Adrenal gland (tissue), 12 donors: Measurements from ENCODE around the gene TCP11X1. TPM values are rescaled to one million over a fixed set of nuclear protein-coding genes. Genes with fewer than 3 reads are reported as not detected.

ENCODE experiments used
- polyA plus RNA-seq, 3 donors: library from polyadenylated mRNA; stranded (reverse); fragments of 200-250 nt in 2 of 3; fragments of 350-450 nt in 1 of 3; fragmentation: Illumina TruSeq in 1 of 3; extraction: RNeasy Lipid Tissue Mini Kit (QIAGEN cat#74804) in 1 of 3; gene quantifications; one replicate each; pipeline ENCODE4 v1.2.3, GENCODE V29; 2013 to 2014
- total RNA-seq, 9 donors: library from RNA; depleted of rRNA in 4 of 9; stranded (reverse); fragments of >200 nt in 4 of 9; fragments of 120-200 nt in 1 of 9; fragmentation: NEBNext Ultra II Directional in 1 of 9; extraction: Animal tissue kit (Norgen Biotek cat#: 25700) in 1 of 9; gene quantifications; one replicate each; pipeline versions ENCODE4 v1.1.0 to v1.2.4, GENCODE V29; 2013 to 2023
- donor health status: healthy with polysubstance abuse.
- donor health status: Bipolar disorder and iron deficiency.
- donor health status: DM: yes; HTN: yes; CAD: no.
- donor health status: DM: no; HTN: no; CAD: no.
- donor health status: DM: no; HTN: no; CAD: no.
- donor health status: DM: yes; HTN: yes; CAD: no.

Gene TCP11X1
- total and polyA plus RNA-seq, 12 donors: 0.40 TPM; not detected in 11

Other genes starting within 250 kb of the TCP11X1 start
- 10 to 100 TPM in 1 of 9 donors, 1 to 10 TPM in 5, under 1 TPM in 2, not detected in 1; 0.68 to 10.9 (median 1.6) TPM for gene TCEAL2, start 89.6 kb upstream of the TCP11X1 start, total RNA-seq
- gene TCEAL2, start 89.6 kb upstream of the TCP11X1 start, polyA plus RNA-seq: 10 to 100 TPM; 12.8 to 43.5 (median 36.9) TPM
- gene TCEAL6, start 72.8 kb upstream of the TCP11X1 start, total RNA-seq: 1 to 10 TPM in 3 of 9 donors, under 1 TPM in 1, not detected in 5; 0.11 to 5.2 (median 2.9) TPM
- gene TCEAL6, start 72.8 kb upstream of the TCP11X1 start, polyA plus RNA-seq: 10 to 100 TPM in 2 of 3 donors, 1 to 10 TPM in 1; 1.7 to 14.4 (median 13.1) TPM
- gene BEX5, start 59.3 kb upstream of the TCP11X1 start, total RNA-seq: 10 to 100 TPM in 2 of 9 donors, 1 to 10 TPM in 6, under 1 TPM in 1; 0.69 to 16.4 (median 2.2) TPM
- 10 to 100 TPM in 1 of 3 donors, 1 to 10 TPM in 2; 7.6 to 14.1 (median 9.7) TPM for gene BEX5, start 59.3 kb upstream of the TCP11X1 start, polyA plus RNA-seq
- gene NXF2, start 31.9 kb downstream of the TCP11X1 start, total RNA-seq: not detected
- gene NXF2, start 31.9 kb downstream of the TCP11X1 start, polyA plus RNA-seq: under 1 TPM in 2 of 3 donors, not detected in 1; 0.24 to 0.32 TPM
- under 1 TPM in 1 of 9 donors, not detected in 8; 0.06 TPM for gene NXF2B, start 224.7 kb downstream of the TCP11X1 start, total RNA-seq
- under 1 TPM in 2 of 3 donors, not detected in 1; 0.32 to 0.34 TPM for gene NXF2B, start 224.7 kb downstream of the TCP11X1 start, polyA plus RNA-seq